OCI-LY1 (cell line): Measurements from ENCODE around the gene CELF2.

ENCODE experiments used
- H2AFZ ChIP-seq: fragments of 200-600 bp; sonication (generic), shearing (Covaris generic); 2 replicates; pipeline ENCODE4 v1.6.0; 2014; ENCODE audit warnings: antibody characterized with exemption, mild to moderate bottlenecking, low read length
- H3F3A ChIP-seq: fragments of 200-600 bp; sonication (generic), shearing (Covaris generic); 2 replicates; pipeline ENCODE4 v1.6.0; 2014; ENCODE audit warnings: mild to moderate bottlenecking, antibody characterized with exemption, low read length, moderate library complexity; ENCODE audit not compliant: insufficient read depth
- H3K27ac ChIP-seq: fragments of 200-600 bp; sonication (generic); 2 replicates; pipeline ENCODE4 v1.5.1; 2014; ENCODE audit warnings: low read length, mixed run types, mild to moderate bottlenecking, low read depth; ENCODE audit not compliant: poor library complexity, severe bottlenecking
- H3K27me3 ChIP-seq: fragments of 200-600 bp; sonication (generic); 2 replicates; pipeline ENCODE4 v1.6.0; 2014; ENCODE audit warnings: antibody characterized with exemption, mild to moderate bottlenecking, low read length, moderate library complexity; ENCODE audit not compliant: insufficient read depth
- H3K36me3 ChIP-seq: fragments of 200-600 bp; sonication (generic); 2 replicates; pipeline ENCODE4 v1.6.1; 2014; ENCODE audit warnings: mild to moderate bottlenecking, antibody characterized with exemption, low read length, moderate library complexity, mixed read lengths; ENCODE audit not compliant: insufficient read depth
- H3K4me1 ChIP-seq: fragments of 200-600 bp; sonication (generic); 2 replicates; pipeline ENCODE4 v1.5.1; 2014; ENCODE audit warnings: mild to moderate bottlenecking, low read length, moderate library complexity; ENCODE audit not compliant: insufficient read depth, severe bottlenecking
- H3K4me2 ChIP-seq: fragments of 200-600 bp; sonication (generic), shearing (Covaris generic); 2 replicates; pipeline ENCODE4 v1.6.1; 2014; ENCODE audit warnings: low read length
- H3K4me3 ChIP-seq: fragments of 200-600 bp; sonication (generic); 2 replicates; pipeline ENCODE4 v1.5.1; 2014; ENCODE audit warnings: low read length, low read depth, mild to moderate bottlenecking, mixed read lengths; ENCODE audit not compliant: poor library complexity, severe bottlenecking
- H3K79me2 ChIP-seq: fragments of 200-600 bp; shearing (Covaris generic); 2 replicates; pipeline ENCODE4 v1.6.1; 2016; ENCODE audit warnings: mixed run types, low read length, mixed read lengths; ENCODE audit not compliant: insufficient read depth
- H3K9ac ChIP-seq: fragments of 200-600 bp; sonication (generic), shearing (Covaris generic); 2 replicates; pipeline ENCODE4 v1.6.1; 2014; ENCODE audit warnings: mild to moderate bottlenecking, low read length, mixed read lengths
- H3K9me2 ChIP-seq: fragments of 200-600 bp; sonication (generic), shearing (Covaris generic); 2 replicates; pipeline ENCODE4 v1.6.1; 2014; ENCODE audit warnings: low read depth, mild to moderate bottlenecking, low read length, mixed read lengths
- H3K9me3 ChIP-seq: fragments of 200-600 bp; shearing (Covaris generic); 2 replicates; pipeline ENCODE4 v1.6.1; 2014; ENCODE audit warnings: low read length, mixed read lengths
- H4K20me1 ChIP-seq: fragments of 200-600 bp; sonication (generic), shearing (Covaris generic); 2 replicates; pipeline ENCODE4 v1.6.0; 2016; ENCODE audit warnings: mild to moderate bottlenecking, low read length; ENCODE audit not compliant: insufficient read depth
- EZH2 ChIP-seq: fragments of 200-600 bp; sonication (generic), shearing (Covaris generic); IDR thresholded peaks from 2 replicates; pipeline ENCODE4 v1.8.0; 2017; ENCODE audit warnings: borderline replicate concordance, mixed run types, mild to moderate bottlenecking, antibody characterized with exemption, low read length, moderate library complexity, mixed read lengths
- TF ChIP-seq, protein P1 (sequence below): fragments of 200-600 bp; sonication (generic), shearing (Covaris generic); IDR thresholded peaks from 2 replicates; pipeline ENCODE4 v1.5.1; 2017; ENCODE audit warnings: mild to moderate bottlenecking, antibody characterized with exemption, low read length, moderate library complexity, mixed read lengths

The CELF2 gene

GRCh38 chr10:11082526-11082925 is 64.9 kb downstream of the CELF2 start:
- Histone ChIP-seq H3K36me3 (no peaks in the 10 kb centered on the region), H3K4me3 (no peak overlapping the region), H3K27ac (no peak overlapping the region), H3K27me3 (no peaks in the 10 kb centered on the region), H3K9me2 (no peaks in the 10 kb centered on the region), H3K9ac (no peak overlapping the region), H4K20me1 (no peaks in the 10 kb centered on the region), H3F3A (no peaks in the 10 kb centered on the region), H3K4me1 (no peaks in the 10 kb centered on the region), H2AFZ (no peak overlapping the region), H3K9me3 (no peaks in the 10 kb centered on the region), H3K79me2 (no peaks in the 10 kb centered on the region), H3K4me2 (no peak overlapping the region)
- TF ChIP-seq, protein P1, sequence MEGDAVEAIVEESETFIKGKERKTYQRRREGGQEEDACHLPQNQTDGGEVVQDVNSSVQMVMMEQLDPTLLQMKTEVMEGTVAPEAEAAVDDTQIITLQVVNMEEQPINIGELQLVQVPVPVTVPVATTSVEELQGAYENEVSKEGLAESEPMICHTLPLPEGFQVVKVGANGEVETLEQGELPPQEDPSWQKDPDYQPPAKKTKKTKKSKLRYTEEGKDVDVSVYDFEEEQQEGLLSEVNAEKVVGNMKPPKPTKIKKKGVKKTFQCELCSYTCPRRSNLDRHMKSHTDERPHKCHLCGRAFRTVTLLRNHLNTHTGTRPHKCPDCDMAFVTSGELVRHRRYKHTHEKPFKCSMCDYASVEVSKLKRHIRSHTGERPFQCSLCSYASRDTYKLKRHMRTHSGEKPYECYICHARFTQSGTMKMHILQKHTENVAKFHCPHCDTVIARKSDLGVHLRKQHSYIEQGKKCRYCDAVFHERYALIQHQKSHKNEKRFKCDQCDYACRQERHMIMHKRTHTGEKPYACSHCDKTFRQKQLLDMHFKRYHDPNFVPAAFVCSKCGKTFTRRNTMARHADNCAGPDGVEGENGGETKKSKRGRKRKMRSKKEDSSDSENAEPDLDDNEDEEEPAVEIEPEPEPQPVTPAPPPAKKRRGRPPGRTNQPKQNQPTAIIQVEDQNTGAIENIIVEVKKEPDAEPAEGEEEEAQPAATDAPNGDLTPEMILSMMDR, result no peak
- TF ChIP-seq EZH2, result no peak

GRCh38 chr10:11083051-11083450 is 65.4 kb downstream of the CELF2 start:
- Histone ChIP-seq H3K27me3 (no peaks in the 10 kb centered on the region), H2AFZ (no peak overlapping the region), H4K20me1 (no peaks in the 10 kb centered on the region), H3K4me3 (no peak overlapping the region), H3K36me3 (no peaks in the 10 kb centered on the region), H3K4me1 (no peaks in the 10 kb centered on the region), H3K27ac (no peak overlapping the region), H3K9me3 (no peaks in the 10 kb centered on the region), H3K4me2 (no peak overlapping the region), H3K9me2 (no peaks in the 10 kb centered on the region), H3K79me2 (no peaks in the 10 kb centered on the region), H3F3A (no peaks in the 10 kb centered on the region), H3K9ac (no peak overlapping the region)
- TF ChIP-seq, protein P1, result no peak
- TF ChIP-seq EZH2, result no peak

DNA sequence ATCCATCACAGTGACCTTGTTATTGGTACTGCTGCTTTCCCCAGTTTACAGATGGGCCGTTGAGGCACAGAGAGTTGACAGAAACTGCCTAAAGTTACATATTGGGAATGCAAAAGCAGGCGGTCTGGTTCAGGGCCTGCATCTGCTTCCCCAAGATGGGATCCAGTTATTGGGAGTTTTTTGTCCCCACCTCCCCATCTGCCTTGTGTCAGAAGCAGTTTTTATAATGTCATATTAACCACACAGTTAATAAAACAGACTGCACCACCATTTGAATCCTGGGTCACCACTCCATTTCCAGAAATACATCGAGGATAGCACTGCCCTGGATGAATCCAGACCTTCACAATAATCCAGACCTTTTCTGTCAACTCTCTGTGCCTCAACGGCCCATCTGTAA is 67.9 kb downstream of the CELF2 start:
- no peak overlapping the region for H2AFZ ChIP-seq
- H3K27me3 ChIP-seq, result no peaks in the 10 kb centered on the region
- no peaks in the 10 kb centered on the region for H4K20me1 ChIP-seq
- H3K4me3 ChIP-seq, result no peak overlapping the region
- no peak for TF ChIP-seq EZH2
- TF ChIP-seq, protein P1, result no peak
- no peaks in the 10 kb centered on the region for H3K36me3 ChIP-seq
- no peaks in the 10 kb centered on the region for H3F3A ChIP-seq
- no peaks in the 10 kb centered on the region for H3K9me2 ChIP-seq
- H3K79me2 ChIP-seq, result no peaks in the 10 kb centered on the region
- no peaks in the 10 kb centered on the region for H3K9me3 ChIP-seq
- H3K4me1 ChIP-seq, result no peaks in the 10 kb centered on the region
- H3K27ac ChIP-seq, result no peak overlapping the region
- no peak overlapping the region for H3K4me2 ChIP-seq
- no peak overlapping the region for H3K9ac ChIP-seq
